Raji (cell line): ENCODE measurements around the gene PGAM2.

Experiments
- POLR2A ChIP-seq: IDR thresholded peaks from 2 replicates; pipeline ENCODE4 v1.6.1; 2011; ENCODE audit warnings: low read depth, low read length, control low read depth; ENCODE audit not compliant: insufficient read depth

PGAM2 gene

GRCh38 chr7:44040493-44040891, 24.9 kb downstream of the PGAM2 start:
- peak; percentile 45; the same call in 1 of the 2 replicates for TF ChIP-seq POLR2A

- peak; percentile 63 for TF ChIP-seq POLR2A
Measured at GRCh38 chr7:44018857-44019807, 46.2 kb downstream of the PGAM2 start.
